Measurements from ENCODE around the gene NKD1. TPM values are rescaled to one million over a fixed set of nuclear protein-coding genes. Genes with fewer than 3 reads are reported as not detected.
A peak's percentile ranks its signal among the peaks of the same experiment; 100 is the strongest.

Gene NKD1
- total and polyA plus RNA-seq, 8 donors, result 0.44 to 284 (median 2.1) TPM

GRCh38 chr16:50610331-50611262 is 62.4 kb downstream of the NKD1 start:
- Histone ChIP-seq H3K4me3 (no peak overlapping the region), H3K27me3 (no peaks in the 10 kb centered on the region), H3K9me3 (no peaks in the 10 kb centered on the region), H3K36me3 (no peaks in the 10 kb centered on the region), H3K4me1 (peaks cover 11 to 77% (median 47%) of the 10 kb centered on the region in 4 donors), H3K27ac (peak overlapping the region in 4 of 5 donors; percentile 23 to 83 (median 46))
- 50 to 60% (median 56%) methylated on average over 19 to 21 of the region's 21 CpGs for WGBS, 5 donors
- peak in 1 of 2 donors; percentile 75 for DNase-seq
- TF ChIP-seq POLR2A (IDR thresholded peaks at IDR 0.05) (no peak), EP300 (IDR thresholded peaks at IDR 0.05) (no peak), CTCF (IDR thresholded peaks at IDR 0.05) (no peak), POLR2AphosphoS5 (IDR thresholded peaks at IDR 0.05) (no peak)
- intact Hi-C loops (cut with DNase I; ENCODE audit: low total_unique reads), result no loop called here

GRCh38 chr16:50611332-50611934 is 63.2 kb downstream of the NKD1 start:
- Histone ChIP-seq H3K4me1 (peaks cover 14 to 82% (median 53%) of the 10 kb centered on the region in 4 donors), H3K36me3 (no peaks in the 10 kb centered on the region), H3K27ac (peak overlapping the region in 3 of 5 donors; percentile 33 to 83 (median 60)), H3K27me3 (no peaks in the 10 kb centered on the region), H3K9me3 (no peaks in the 10 kb centered on the region), H3K4me3 (no peak overlapping the region)
- no peak for TF ChIP-seq POLR2A (IDR thresholded peaks at IDR 0.05)
- TF ChIP-seq CTCF (IDR thresholded peaks at IDR 0.05), result no peak
- no peak for TF ChIP-seq EP300 (IDR thresholded peaks at IDR 0.05)
- DNase-seq, result no peak
- intact Hi-C loops (cut with DNase I; ENCODE audit: low total_unique reads), result no loop called here
- 84 to 90% (median 88%) methylated on average over 7 to 9 of the region's 9 CpGs for WGBS, 5 donors

GRCh38 chr16:50611995-50612848 is 64.0 kb downstream of the NKD1 start:
- DNase-seq, result no peak
- Histone ChIP-seq H3K4me1 (peaks cover 22 to 85% (median 60%) of the 10 kb centered on the region in 4 donors), H3K27ac (peak overlapping the region in 4 of 5 donors; percentile 54 to 83 (median 74)), H3K4me3 (no peak overlapping the region), H3K36me3 (no peaks in the 10 kb centered on the region), H3K9me3 (no peaks in the 10 kb centered on the region), H3K27me3 (no peaks in the 10 kb centered on the region)
- intact Hi-C loops (cut with DNase I; ENCODE audit: low total_unique reads), result no loop called here
- 81 to 90% (median 87%) methylated on average over 10 of the region's 10 CpGs for WGBS, 5 donors
- TF ChIP-seq EP300 (IDR thresholded peaks at IDR 0.05) (no peak), POLR2A (IDR thresholded peaks at IDR 0.05) (no peak), CTCF (IDR thresholded peaks at IDR 0.05) (no peak), POLR2AphosphoS5 (IDR thresholded peaks at IDR 0.05) (no peak)

GRCh38 chr16:50612849-50613198 is 64.6 kb downstream of the NKD1 start:
- no peak for DNase-seq
- no peaks in the 10 kb centered on the region for H3K9me3 ChIP-seq
- intact Hi-C loops (cut with DNase I; ENCODE audit: low total_unique reads), result no loop called here
- H3K36me3 ChIP-seq, result no peaks in the 10 kb centered on the region
- peak overlapping the region in 4 of 5 donors; percentile 54 to 83 (median 74) for H3K27ac ChIP-seq
- TF ChIP-seq POLR2A (IDR thresholded peaks at IDR 0.05) (no peak), CTCF (IDR thresholded peaks at IDR 0.05) (no peak), EP300 (IDR thresholded peaks at IDR 0.05) (no peak), POLR2AphosphoS5 (IDR thresholded peaks at IDR 0.05) (no peak)
- WGBS, 5 donors, result 85 to 92% (median 87%) methylated on average over 6 of the region's 6 CpGs
- H3K4me1 ChIP-seq, result peaks cover 24 to 88% (median 61%) of the 10 kb centered on the region in 4 donors
- H3K27me3 ChIP-seq, result no peaks in the 10 kb centered on the region
- peak overlapping the region in 1 of 4 donors; percentile 7 for H3K4me3 ChIP-seq

Measured in stomach (tissue), 9 donors.